Activated naive CD4-positive, alpha-beta T cell treated with anti-CD3 and anti-CD28 coated beads, Interleukin-2, amount 50 U/mL, for 72 hours (primary cell): Measurements from ENCODE around the gene FOXA3. TPM values are rescaled to one million over a fixed set of nuclear protein-coding genes. Genes with fewer than 3 reads are reported as not detected.
A peak's percentile ranks its signal among the peaks of the same experiment; 100 is the strongest.

Experiments
- ATAC-seq, 2 donors: fragments of 150-1000 bp; cut with Tn5 transposase; 2 replicates each; pipeline ENCODE4 v1.10.0; 2021; ENCODE audit warnings: mild to moderate bottlenecking in 2 of 2, moderate library complexity in 2 of 2
- DNase-seq, 2 donors: peaks; one replicate each; pipeline ENCODE4 v3.0.0; 2021 to 2022; ENCODE audit warnings: low spot score in 2 of 2
- H3K27ac Mint-ChIP-seq, 2 donors: one replicate each; pipeline ENCODE4 v1.8.0; 2022; ENCODE audit warnings: mild to moderate bottlenecking in 2 of 2, mixed read lengths in 2 of 2
- H3K36me3 Mint-ChIP-seq, 2 donors: one replicate each; pipeline ENCODE4 v1.8.0; 2022; ENCODE audit warnings: mixed read lengths in 2 of 2
- H3K9me3 Mint-ChIP-seq, 2 donors: one replicate each; pipeline ENCODE4 v1.8.0; 2022; ENCODE audit warnings: mixed read lengths in 2 of 2
- total RNA-seq, 2 donors: library from RNA; stranded (reverse); gene quantifications; one replicate each; pipeline ENCODE4 v1.2.3, GENCODE V29; 2022

FOXA3 gene
- total RNA-seq, 2 donors from 2014 or later = 0.46 to 1.3 TPM

- DNase-seq (no peak), ATAC-seq (peak in 1 of 2 donors; percentile 23)
- Mint-ChIP-seq H3K9me3 (no peaks in the 10 kb centered on the region), H3K27ac (no peak overlapping the region), H3K36me3 (no peaks in the 10 kb centered on the region)
Measured at GRCh38 chr19:45919678-45920077, 55.6 kb downstream of the FOXA3 start.

- ATAC-seq (peak; percentile 61 to 73), DNase-seq (no peak)
- Mint-ChIP-seq H3K36me3 (no peaks in the 10 kb centered on the region), H3K27ac (no peak overlapping the region), H3K9me3 (no peaks in the 10 kb centered on the region)
Measured at GRCh38 chr19:45920458-45920857, 56.3 kb downstream of the FOXA3 start.

GRCh38 chr19:45922281-45922680 lies 58.2 kb downstream of the FOXA3 start:
- no peaks in the 10 kb centered on the region for H3K36me3 Mint-ChIP-seq
- no peak overlapping the region for H3K27ac Mint-ChIP-seq
- peak; percentile 48 to 52 for ATAC-seq
- DNase-seq = no peak
- no peaks in the 10 kb centered on the region for H3K9me3 Mint-ChIP-seq

Other genes with a start within 250 kb of the FOXA3 start
- 100 to 1,000 TPM; 142 to 161 TPM for gene EML2, start 224.9 kb upstream of the FOXA3 start, total RNA-seq
- 10 to 100 TPM in 1 of 2 donors, 1 to 10 TPM in 1; 7.0 to 15.7 TPM for gene GIPR, start 196.1 kb upstream of the FOXA3 start, total RNA-seq
- 100 to 1,000 TPM; 755 to 839 TPM for gene SNRPD2, start 172.4 kb upstream of the FOXA3 start, total RNA-seq
- 10 to 100 TPM; 21.0 to 30.6 TPM for gene QPCTL, start 171.7 kb upstream of the FOXA3 start, total RNA-seq
- gene FBXO46, start 133.4 kb upstream of the FOXA3 start, total RNA-seq = 10 to 100 TPM; 40.1 to 47.9 TPM
- gene MEIOSIN, start 130.9 kb upstream of the FOXA3 start, total RNA-seq = under 1 TPM in 1 of 2 donors, not detected in 1; 0.48 TPM
- 1 to 10 TPM; 2.7 to 4.3 TPM for gene SIX5, start 95.1 kb upstream of the FOXA3 start, total RNA-seq
- 10 to 100 TPM; 11.1 to 13.8 TPM for gene DMPK, start 81.8 kb upstream of the FOXA3 start, total RNA-seq
- gene DMWD, start 71.5 kb upstream of the FOXA3 start, total RNA-seq = 10 to 100 TPM; 20.4 to 20.5 TPM
- under 1 TPM; 0.14 to 0.39 TPM for gene RSPH6A, start 49.0 kb upstream of the FOXA3 start, total RNA-seq
- 100 to 1,000 TPM in 1 of 2 donors, 10 to 100 TPM in 1; 85.8 to 118 TPM for gene SYMPK, start 1.2 kb upstream of the FOXA3 start, total RNA-seq
- 10 to 100 TPM; 14.9 to 15.6 TPM for gene IRF2BP1, start 21.8 kb downstream of the FOXA3 start, total RNA-seq
- gene MYPOP, start 38.3 kb downstream of the FOXA3 start, total RNA-seq = 1 to 10 TPM; 8.3 to 9.1 TPM
- gene NANOS2, start 50.5 kb downstream of the FOXA3 start, total RNA-seq = not detected
- under 1 TPM in 1 of 2 donors, not detected in 1; 0.08 TPM for gene NOVA2, start 109.5 kb downstream of the FOXA3 start, total RNA-seq
- 10 to 100 TPM; 29.3 to 34.4 TPM for gene CCDC61, start 131.1 kb downstream of the FOXA3 start, total RNA-seq
- not detected for gene PGLYRP1, start 158.7 kb downstream of the FOXA3 start, total RNA-seq
- not detected for gene IGFL4, start 176.7 kb downstream of the FOXA3 start, total RNA-seq